Neutrophil (primary cell): ENCODE data around the gene POC5.

ENCODE experiments used
- H3K27ac ChIP-seq: fragments of 200-600 bp; sonication (generic); 2 replicates; pipeline ENCODE4 v1.5.1; 2016; ENCODE audit warnings: mild to moderate bottlenecking, moderate library complexity
- H3K27me3 ChIP-seq: fragments of 200-600 bp; sonication (generic); 2 replicates; pipeline ENCODE4 v1.6.0; 2016; ENCODE audit warnings: mild to moderate bottlenecking
- H3K36me3 ChIP-seq: fragments of 200-600 bp; sonication (generic); 2 replicates; pipeline ENCODE4 v1.5.1; 2017
- H3K4me1 ChIP-seq, 2 experiments: fragments of 200-600 bp in 1 of 2; sonication (generic) in 1 of 2; 1 replicate in 1 of 2; 2 replicates in 1 of 2; pipeline versions ENCODE4 v1.5.1 to v1.6.1; 2013 to 2016; ENCODE audit warnings: low read depth in 1 of 2, low read length in 1 of 2, mild to moderate bottlenecking in 1 of 2, moderate library complexity in 1 of 2; ENCODE audit not compliant: control insufficient read depth in 1 of 2, insufficient read depth in 1 of 2
- H3K4me3 ChIP-seq, 2 experiments: fragments of 200-600 bp in 1 of 2; sonication (generic) in 1 of 2; 1 replicate in 1 of 2; 2 replicates in 1 of 2; pipeline ENCODE4 v1.5.1; 2013 to 2016; ENCODE audit warnings: low read depth in 1 of 2, low read length in 1 of 2, mild to moderate bottlenecking in 1 of 2, moderate library complexity in 1 of 2
- H3K9me3 ChIP-seq: fragments of 200-600 bp; sonication (generic); 2 replicates; pipeline ENCODE4 v1.5.1; 2016
- CTCF ChIP-seq: fragments of 200-600 bp; sonication (generic); IDR thresholded peaks from 2 replicates; pipeline ENCODE4 v1.5.1; 2016; ENCODE audit warnings: antibody characterized with exemption

Gene POC5

GRCh38 chr5:75637949-75638348, 79.3 kb downstream of the POC5 start:
- Histone ChIP-seq H3K27me3 (no peaks in the 10 kb centered on the region), H3K9me3 (no peaks in the 10 kb centered on the region), H3K27ac (no peak overlapping the region), H3K36me3 (no peaks in the 10 kb centered on the region), H3K4me1 (no peaks in the 10 kb centered on the region), H3K4me3 (no peak overlapping the region)
- no peak for TF ChIP-seq CTCF

GRCh38 chr5:75632321-75632720, 84.9 kb downstream of the POC5 start:
- Histone ChIP-seq H3K27me3 (no peaks in the 10 kb centered on the region), H3K9me3 (no peaks in the 10 kb centered on the region), H3K36me3 (no peaks in the 10 kb centered on the region), H3K4me1 (no peaks in the 10 kb centered on the region), H3K4me3 (no peak overlapping the region), H3K27ac (no peak overlapping the region)
- no peak for TF ChIP-seq CTCF

GRCh38 chr5:75630875-75631274, 86.4 kb downstream of the POC5 start:
- Histone ChIP-seq H3K4me1 (no peaks in the 10 kb centered on the region), H3K36me3 (no peaks in the 10 kb centered on the region), H3K9me3 (no peaks in the 10 kb centered on the region), H3K4me3 (no peak overlapping the region), H3K27ac (no peak overlapping the region), H3K27me3 (no peaks in the 10 kb centered on the region)
- no peak for TF ChIP-seq CTCF

GRCh38 chr5:75627801-75628200, 89.4 kb downstream of the POC5 start:
- no peak overlapping the region for H3K27ac ChIP-seq
- TF ChIP-seq CTCF = no peak
- no peaks in the 10 kb centered on the region for H3K9me3 ChIP-seq
- no peaks in the 10 kb centered on the region for H3K36me3 ChIP-seq
- no peak overlapping the region for H3K4me3 ChIP-seq
- H3K4me1 ChIP-seq = no peaks in the 10 kb centered on the region
- no peaks in the 10 kb centered on the region for H3K27me3 ChIP-seq

- Histone ChIP-seq H3K9me3 (no peaks in the 10 kb centered on the region), H3K27ac (no peak overlapping the region), H3K4me3 (no peak overlapping the region), H3K36me3 (no peaks in the 10 kb centered on the region), H3K27me3 (no peaks in the 10 kb centered on the region), H3K4me1 (no peaks in the 10 kb centered on the region)
- no peak for TF ChIP-seq CTCF
Measured at GRCh38 chr5:75626959-75627358, 90.3 kb downstream of the POC5 start.
